ENCODE measurements around the gene GNAO1. TPM values are rescaled to one million over a fixed set of nuclear protein-coding genes. Genes with fewer than 3 reads are reported as not detected.

The GNAO1 gene
- total RNA-seq, 1 donor from 2014 or later: not detected

GRCh38 chr16:56163938-56164337 is 27.4 kb upstream of the GNAO1 start:
- H3K36me3 ChIP-seq (ENCODE audit: control insufficient read depth, insufficient read depth, low read length): no peaks in the 10 kb centered on the region
- H3K4me3 ChIP-seq (ENCODE audit: low read depth, low read length): no peak overlapping the region
- TF ChIP-seq, protein P1, sequence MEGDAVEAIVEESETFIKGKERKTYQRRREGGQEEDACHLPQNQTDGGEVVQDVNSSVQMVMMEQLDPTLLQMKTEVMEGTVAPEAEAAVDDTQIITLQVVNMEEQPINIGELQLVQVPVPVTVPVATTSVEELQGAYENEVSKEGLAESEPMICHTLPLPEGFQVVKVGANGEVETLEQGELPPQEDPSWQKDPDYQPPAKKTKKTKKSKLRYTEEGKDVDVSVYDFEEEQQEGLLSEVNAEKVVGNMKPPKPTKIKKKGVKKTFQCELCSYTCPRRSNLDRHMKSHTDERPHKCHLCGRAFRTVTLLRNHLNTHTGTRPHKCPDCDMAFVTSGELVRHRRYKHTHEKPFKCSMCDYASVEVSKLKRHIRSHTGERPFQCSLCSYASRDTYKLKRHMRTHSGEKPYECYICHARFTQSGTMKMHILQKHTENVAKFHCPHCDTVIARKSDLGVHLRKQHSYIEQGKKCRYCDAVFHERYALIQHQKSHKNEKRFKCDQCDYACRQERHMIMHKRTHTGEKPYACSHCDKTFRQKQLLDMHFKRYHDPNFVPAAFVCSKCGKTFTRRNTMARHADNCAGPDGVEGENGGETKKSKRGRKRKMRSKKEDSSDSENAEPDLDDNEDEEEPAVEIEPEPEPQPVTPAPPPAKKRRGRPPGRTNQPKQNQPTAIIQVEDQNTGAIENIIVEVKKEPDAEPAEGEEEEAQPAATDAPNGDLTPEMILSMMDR (IDR thresholded peaks at IDR 0.05; ENCODE audit: insufficient read depth, low read length, severe bottlenecking): no peak
- no peak for DNase-seq (ENCODE audit: low read depth)
- no peaks in the 10 kb centered on the region for H3K27me3 ChIP-seq (ENCODE audit: control insufficient read depth, insufficient read depth, low read length)
- FAIRE-seq: no peak

- no peaks in the 10 kb centered on the region for H3K27me3 ChIP-seq (ENCODE audit: control insufficient read depth, insufficient read depth, low read length)
- no peak for DNase-seq (ENCODE audit: low read depth)
- no peak overlapping the region for H3K4me3 ChIP-seq (ENCODE audit: low read depth, low read length)
- TF ChIP-seq, protein P1 (IDR thresholded peaks at IDR 0.05; ENCODE audit: insufficient read depth, low read length, severe bottlenecking): no peak
- H3K36me3 ChIP-seq (ENCODE audit: control insufficient read depth, insufficient read depth, low read length): no peaks in the 10 kb centered on the region
- no peak for FAIRE-seq
Measured at GRCh38 chr16:56164636-56165035, 26.7 kb upstream of the GNAO1 start.

GRCh38 chr16:56174411-56174810 is 16.9 kb upstream of the GNAO1 start:
- DNase-seq (ENCODE audit: low read depth): no peak
- Histone ChIP-seq H3K4me3 (ENCODE audit: low read depth, low read length) (no peak overlapping the region), H3K27me3 (ENCODE audit: control insufficient read depth, insufficient read depth, low read length) (no peaks in the 10 kb centered on the region), H3K36me3 (ENCODE audit: control insufficient read depth, insufficient read depth, low read length) (no peaks in the 10 kb centered on the region)
- FAIRE-seq: no peak
- TF ChIP-seq, protein P1 (IDR thresholded peaks at IDR 0.05; ENCODE audit: insufficient read depth, low read length, severe bottlenecking): no peak

GRCh38 chr16:56181401-56181800 is 9.9 kb upstream of the GNAO1 start:
- no peak overlapping the region for H3K4me3 ChIP-seq (ENCODE audit: low read depth, low read length)
- TF ChIP-seq, protein P1 (IDR thresholded peaks at IDR 0.05; ENCODE audit: insufficient read depth, low read length, severe bottlenecking): no peak
- FAIRE-seq: no peak

GRCh38 chr16:56183266-56183665 is 8.0 kb upstream of the GNAO1 start:
- Histone ChIP-seq H3K27me3 (ENCODE audit: control insufficient read depth, insufficient read depth, low read length) (no peaks in the 10 kb centered on the region), H3K4me3 (ENCODE audit: low read depth, low read length) (no peak overlapping the region), H3K36me3 (ENCODE audit: control insufficient read depth, insufficient read depth, low read length) (no peaks in the 10 kb centered on the region)
- FAIRE-seq: no peak
- DNase-seq (ENCODE audit: low read depth): no peak
- TF ChIP-seq, protein P1 (IDR thresholded peaks at IDR 0.05; ENCODE audit: insufficient read depth, low read length, severe bottlenecking): no peak

More at GRCh38 chr16:56181401-56181800, 9.9 kb upstream of the GNAO1 start:
- no peak for DNase-seq (ENCODE audit: low read depth)
- H3K27me3 ChIP-seq (ENCODE audit: control insufficient read depth, insufficient read depth, low read length): no peaks in the 10 kb centered on the region
- no peaks in the 10 kb centered on the region for H3K36me3 ChIP-seq (ENCODE audit: control insufficient read depth, insufficient read depth, low read length)

- no peak for DNase-seq (ENCODE audit: low read depth)
- Histone ChIP-seq H3K27me3 (ENCODE audit: control insufficient read depth, insufficient read depth, low read length) (peaks cover 27% of the 10 kb centered on the region), H3K36me3 (ENCODE audit: control insufficient read depth, insufficient read depth, low read length) (no peaks in the 10 kb centered on the region), H3K4me3 (ENCODE audit: low read depth, low read length) (no peak overlapping the region)
- TF ChIP-seq, protein P1 (IDR thresholded peaks at IDR 0.05; ENCODE audit: insufficient read depth, low read length, severe bottlenecking): no peak
- FAIRE-seq: no peak
Measured at GRCh38 chr16:56190048-56190676, 1.1 kb upstream of the GNAO1 start.

All from bronchial epithelial cell (primary cell).